GM19240 (cell line): ENCODE measurements around the gene SMAD7.

Experiments
- DNase-seq: peaks from one replicate; pipeline ENCODE4 v3.0.0; 2011; ENCODE audit warnings: low spot score; ENCODE audit not compliant: insufficient read length

The SMAD7 gene

GRCh38 chr18:48896875-48897511, 53.8 kb downstream of the SMAD7 start:
- DNase-seq, result peak; percentile 38

GRCh38 chr18:48896326-48896874, 54.4 kb downstream of the SMAD7 start:
- no peak for DNase-seq

- no peak for DNase-seq
Observed at GRCh38 chr18:48894799-48895346, 55.9 kb downstream of the SMAD7 start.

- no peak for DNase-seq
Observed at GRCh38 chr18:48893608-48894600, 56.9 kb downstream of the SMAD7 start.

GRCh38 chr18:48893061-48893607, 57.6 kb downstream of the SMAD7 start:
- DNase-seq, result no peak

GRCh38 chr18:48892146-48892855, 58.5 kb downstream of the SMAD7 start:
- DNase-seq, result no peak

GRCh38 chr18:48891721-48892120, 59.0 kb downstream of the SMAD7 start:
- no peak for DNase-seq

GRCh38 chr18:48889981-48890762, 60.6 kb downstream of the SMAD7 start:
- no peak for DNase-seq

- no peak for DNase-seq
Observed at GRCh38 chr18:48889115-48889941, 61.4 kb downstream of the SMAD7 start.

GRCh38 chr18:48888773-48889080, 62.0 kb downstream of the SMAD7 start:
- DNase-seq, result no peak

- DNase-seq, result no peak
Observed at GRCh38 chr18:48887905-48888772, 62.6 kb downstream of the SMAD7 start.

- DNase-seq, result no peak
Observed at GRCh38 chr18:48887294-48887904, 63.4 kb downstream of the SMAD7 start.

- DNase-seq, result no peak
Observed at GRCh38 chr18:48886520-48887293, 64.1 kb downstream of the SMAD7 start.

- DNase-seq, result no peak
Observed at GRCh38 chr18:48885924-48886400, 64.8 kb downstream of the SMAD7 start.

- no peak for DNase-seq
Observed at GRCh38 chr18:48885266-48885923, 65.4 kb downstream of the SMAD7 start.

GRCh38 chr18:48884771-48885170, 66.0 kb downstream of the SMAD7 start:
- no peak for DNase-seq

- no peak for DNase-seq
Observed at GRCh38 chr18:48884306-48884705, 66.5 kb downstream of the SMAD7 start.
